Frontal cortex (tissue), 4 donors: ENCODE measurements around the gene SRP54. TPM values are rescaled to one million over a fixed set of nuclear protein-coding genes. Genes with fewer than 3 reads are reported as not detected.
"Not testable (repeated sequence)": the region's sequence is repeated elsewhere in the genome, so short reads cannot be mapped to it uniquely, and the experiment has no call there.

Experiments
- DNase-seq, 2 donors: peaks; one replicate each; pipeline ENCODE4 v3.0.0; 2012; ENCODE audit warnings: low spot score in 2 of 2
- FAIRE-seq: peaks from 2 replicates; lab custom pipeline; 2012; peaks lifted over from hg19 to GRCh38; lab: Jason Lieb, UNC
- total RNA-seq: library from RNA; depleted of rRNA; stranded (reverse); fragments of >200 nt; gene quantifications from one replicate; pipeline ENCODE4 v1.2.3, GENCODE V29; 2014
- donor health status: control.
- donor health status: control.
- donor health status: control.

The SRP54 gene
- total RNA-seq, 1 donor from 2014 or later: 63.6 TPM

DNA sequence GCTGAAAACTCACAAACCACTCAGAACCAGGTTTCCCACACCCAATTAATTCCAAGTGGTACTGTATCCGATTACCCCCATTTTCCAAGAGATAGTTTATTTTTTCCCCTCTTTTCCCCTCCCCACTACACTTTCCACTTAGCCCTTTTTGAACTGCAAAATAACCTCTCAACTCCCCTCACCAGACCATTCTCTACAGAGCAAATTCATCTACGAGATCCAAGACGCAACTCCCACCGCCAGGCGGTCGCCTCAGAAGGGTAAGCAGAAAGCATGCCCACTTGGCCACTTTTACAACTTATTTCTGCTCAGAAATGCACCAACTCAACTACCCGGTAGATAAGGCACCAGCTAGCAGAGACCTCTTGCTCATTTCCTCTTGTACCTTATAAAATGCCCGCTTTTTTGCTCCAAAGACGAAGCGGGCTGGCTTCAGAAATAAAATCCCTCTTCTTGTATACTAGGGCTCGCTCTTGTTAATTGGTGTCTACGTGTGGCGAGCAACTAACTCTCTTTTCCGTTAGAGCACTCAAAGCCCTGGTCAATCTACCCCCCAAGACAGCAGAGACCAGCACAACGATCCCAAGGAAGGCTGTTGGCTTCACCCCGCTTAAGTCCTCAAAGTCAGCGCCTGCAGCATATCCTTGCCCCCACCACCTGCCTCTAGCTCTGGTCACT, 910 bp upstream of the SRP54 start:
- FAIRE-seq (no peak), DNase-seq (no peak)

DNA sequence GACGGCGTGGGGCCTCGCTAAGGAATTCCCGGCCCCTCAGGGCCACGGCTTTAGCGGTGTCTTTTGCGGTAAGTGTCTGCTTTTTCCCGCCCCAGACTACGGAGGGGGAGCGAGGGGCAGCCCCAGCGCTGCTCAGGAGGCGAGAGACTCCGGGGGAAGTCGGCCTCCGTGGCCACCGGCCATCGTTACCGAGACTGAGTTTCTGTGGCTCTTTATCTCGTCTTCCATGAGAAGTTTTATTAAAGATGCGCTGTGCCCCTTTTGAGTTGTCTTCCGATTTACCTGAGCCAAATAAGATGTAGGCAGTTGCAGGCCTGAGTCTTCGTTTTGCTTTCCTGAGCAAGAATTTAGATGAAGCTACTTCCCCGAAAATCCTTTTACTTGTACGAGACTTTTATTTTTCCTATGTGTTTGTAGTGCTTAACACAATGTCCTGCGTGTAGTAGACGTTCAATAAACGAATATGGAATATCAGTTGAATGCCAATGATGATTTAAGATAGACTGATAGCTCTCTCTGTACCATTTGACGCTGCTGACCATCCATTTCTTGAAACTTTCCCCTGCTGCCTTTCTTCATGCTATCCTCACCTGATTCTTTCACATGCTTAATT, 462 bp downstream of the SRP54 start:
- FAIRE-seq (no peak), DNase-seq (no peak)

DNA sequence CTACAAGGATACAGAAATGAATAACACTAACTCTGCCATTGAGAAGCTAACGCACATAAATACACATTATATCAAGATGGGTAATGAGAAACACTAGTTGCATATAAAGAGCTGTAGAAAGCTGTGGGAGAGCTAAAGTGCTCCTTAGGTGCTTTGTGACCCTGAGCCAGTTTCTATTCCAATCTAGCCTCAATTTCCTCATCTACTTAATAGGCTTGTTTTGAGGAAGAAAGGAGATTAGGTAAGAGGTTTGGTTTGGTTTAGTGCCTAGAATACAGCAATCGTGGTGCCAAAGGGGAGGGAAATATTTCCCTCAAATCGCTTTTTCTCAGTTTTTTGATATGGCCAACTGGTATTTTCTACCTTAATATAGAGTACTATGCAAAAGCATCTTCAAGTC, 994 bp downstream of the SRP54 start:
- FAIRE-seq: no peak

DNA sequence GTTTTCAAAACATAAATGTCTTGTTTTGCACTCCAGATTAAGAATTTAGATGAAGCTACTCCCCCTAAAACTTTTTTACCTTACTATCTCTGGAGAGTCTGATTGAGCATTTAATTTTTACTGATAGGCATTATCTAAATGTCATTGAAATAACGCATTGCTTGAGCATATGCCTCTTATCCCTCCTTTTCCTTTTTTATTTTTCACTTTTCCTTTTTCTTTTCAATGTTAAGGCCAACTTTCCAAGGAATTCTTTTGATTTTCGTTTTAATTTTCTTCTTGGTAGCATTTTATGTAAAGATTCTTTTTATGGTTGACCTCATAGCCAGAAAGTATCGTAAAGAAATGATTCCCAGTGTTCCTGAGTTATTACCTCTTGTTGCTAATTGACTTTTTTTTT, 2.9 kb downstream of the SRP54 start:
- FAIRE-seq (no peak), DNase-seq (no peak)

More for the DNA sequence above, 994 bp downstream of the SRP54 start:
- DNase-seq: no peak

DNA sequence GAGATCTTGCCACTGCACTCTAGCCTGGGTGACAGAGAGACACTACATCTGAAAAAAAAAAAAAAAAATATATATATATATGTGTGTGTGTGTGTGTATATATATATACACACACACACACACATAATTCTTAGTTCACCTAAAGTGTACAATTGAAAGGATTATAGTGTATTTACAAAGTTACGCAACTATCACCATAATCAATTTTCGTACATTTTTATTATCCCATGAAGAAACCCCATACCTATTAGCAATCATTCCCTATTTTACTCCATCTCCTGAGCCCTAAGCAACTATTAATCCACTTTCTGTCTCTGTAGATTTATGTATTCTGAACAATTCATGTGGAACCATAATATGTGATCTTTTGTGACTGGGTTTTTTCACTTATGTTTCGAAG, 4.4 kb downstream of the SRP54 start:
- FAIRE-seq: no peak

DNA sequence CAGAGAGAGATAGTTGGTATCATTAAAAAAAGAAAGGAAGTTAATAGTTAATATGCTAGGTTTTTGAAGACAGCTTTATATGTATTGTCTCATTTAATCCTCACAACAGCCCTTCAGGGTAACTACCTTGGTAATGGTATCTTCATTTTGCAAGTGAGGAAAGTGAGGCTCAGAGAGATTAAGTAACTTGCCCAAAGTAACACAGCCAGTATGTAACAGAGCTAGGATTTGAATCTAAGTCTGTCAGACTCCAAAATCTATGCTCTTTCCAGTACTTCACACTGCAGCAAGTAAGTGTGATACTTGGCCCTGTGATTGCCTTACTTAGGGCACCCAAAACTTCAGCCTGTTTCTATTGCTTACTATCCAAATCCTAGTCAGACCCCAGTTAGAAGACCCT, 7.0 kb downstream of the SRP54 start:
- DNase-seq: no peak
- no peak for FAIRE-seq

More for the DNA sequence above, 4.4 kb downstream of the SRP54 start:
- no peak for DNase-seq

DNA sequence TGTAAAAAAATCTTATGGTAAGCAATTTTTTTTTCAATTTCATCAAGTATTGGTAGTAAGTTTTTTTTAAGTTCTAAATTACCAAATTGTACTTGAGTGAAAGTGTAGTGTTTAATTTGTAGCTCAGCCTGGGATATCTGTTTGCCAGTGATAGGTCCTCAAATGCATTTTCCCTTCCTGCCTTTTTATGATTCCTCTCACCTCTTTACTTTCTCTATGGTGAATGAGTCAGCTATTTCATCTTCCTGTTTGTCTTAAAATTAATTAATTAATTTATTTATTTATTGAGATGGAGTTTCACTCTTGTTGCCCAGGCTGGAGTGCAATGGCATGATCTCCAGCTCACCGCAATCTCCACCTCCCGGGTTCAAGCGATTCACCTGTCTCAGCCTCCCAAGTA, 10.6 kb downstream of the SRP54 start:
- DNase-seq (no peak), FAIRE-seq (no peak)

DNA sequence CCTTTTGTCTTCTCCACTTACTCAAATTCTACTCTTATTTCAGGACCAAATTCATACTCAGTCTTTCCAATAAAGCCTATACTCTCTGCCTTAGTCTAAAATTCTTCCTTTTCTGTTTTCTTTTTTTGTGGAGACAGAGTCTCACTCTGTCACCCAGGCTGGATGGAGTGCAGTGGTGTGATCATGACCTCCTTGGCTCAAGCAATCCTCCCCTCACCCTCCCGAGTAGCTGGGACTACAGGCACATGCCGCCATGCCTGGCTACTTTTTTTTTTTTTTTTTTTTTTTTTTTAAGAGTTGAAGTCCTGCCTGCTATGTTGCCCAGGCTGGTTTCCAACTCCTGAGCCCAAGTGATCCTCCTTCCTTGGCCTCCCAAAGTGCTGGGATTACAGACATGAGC, 11.9 kb downstream of the SRP54 start:
- FAIRE-seq (no peak), DNase-seq (no peak)

DNA sequence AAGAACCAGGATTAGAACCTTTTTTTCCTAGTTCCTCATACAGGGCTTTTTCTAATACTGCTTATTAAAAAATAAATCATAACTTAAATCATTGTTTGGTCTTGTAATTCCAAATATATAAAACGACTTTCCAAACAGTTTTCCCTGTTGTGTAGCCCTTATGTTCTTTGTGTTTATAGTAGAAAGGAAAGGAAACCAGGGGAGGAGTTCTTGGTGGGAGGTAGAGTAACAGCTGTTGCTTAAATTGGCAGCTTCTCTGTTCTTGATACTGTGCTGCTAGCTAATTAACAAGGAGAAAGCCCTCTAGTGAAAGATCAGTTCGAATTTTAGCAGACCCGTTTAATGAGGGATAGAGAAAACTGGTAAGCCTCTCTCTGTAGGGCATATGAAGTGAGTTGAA, 15.0 kb downstream of the SRP54 start:
- FAIRE-seq (no peak), DNase-seq (no peak)

DNA sequence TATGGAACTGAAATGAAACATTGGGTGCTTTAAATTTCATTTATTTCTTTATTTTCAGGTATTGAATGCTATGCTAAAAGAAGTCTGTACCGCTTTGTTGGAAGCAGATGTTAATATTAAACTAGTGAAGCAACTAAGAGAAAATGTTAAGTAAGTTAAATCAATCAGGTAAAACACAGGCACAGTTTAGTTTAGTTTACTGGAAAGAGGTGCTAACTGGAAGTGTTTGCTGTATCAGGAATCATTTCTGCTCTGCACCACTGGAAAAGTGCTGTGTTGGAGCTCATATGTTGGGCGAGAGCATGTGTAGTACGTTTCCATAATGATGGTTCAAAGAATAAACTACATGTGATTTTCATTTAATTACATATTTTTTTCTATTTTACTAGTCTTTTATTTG, 16.7 kb downstream of the SRP54 start:
- FAIRE-seq: no peak
- DNase-seq: no peak

DNA sequence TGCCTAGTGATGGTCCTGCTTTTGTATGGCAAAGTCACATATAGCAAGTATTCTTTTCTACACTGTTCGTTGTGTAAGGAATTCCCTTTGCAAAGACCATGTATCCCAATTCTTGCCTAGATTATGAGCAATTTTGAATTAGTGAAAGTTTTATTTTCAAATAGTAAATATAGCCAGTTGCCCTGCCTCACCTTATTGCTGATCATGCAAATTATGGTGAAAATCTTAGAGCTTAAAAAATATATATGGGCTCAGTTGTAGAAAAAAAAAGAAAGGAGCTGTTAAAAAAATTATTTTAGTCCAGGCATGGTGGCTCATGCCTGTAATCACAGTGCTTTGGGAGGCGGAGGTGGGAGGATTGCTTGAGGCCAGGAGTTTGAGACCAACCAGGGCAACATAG, 18.8 kb downstream of the SRP54 start:
- no peak for FAIRE-seq
- no peak for DNase-seq

DNA sequence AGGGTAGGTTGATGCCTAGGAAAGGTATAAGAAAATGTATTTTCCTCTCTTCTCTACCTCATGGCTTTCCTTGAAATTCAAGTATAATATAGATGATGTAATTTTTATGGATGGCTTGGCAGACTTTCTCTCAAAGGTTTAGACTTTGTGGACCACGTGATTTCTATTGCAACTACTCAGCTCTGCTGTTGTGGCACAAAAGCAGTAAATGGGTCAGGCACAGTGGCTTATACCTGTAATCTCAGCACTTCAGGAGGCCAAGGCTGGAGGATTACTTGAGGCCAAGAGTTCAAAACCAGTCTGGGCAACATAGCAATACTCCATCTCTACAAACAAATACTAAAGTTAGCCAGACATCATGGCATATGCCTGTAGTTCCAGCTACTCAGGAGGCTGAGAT, 22.0 kb downstream of the SRP54 start:
- DNase-seq: no peak
- no peak for FAIRE-seq

DNA sequence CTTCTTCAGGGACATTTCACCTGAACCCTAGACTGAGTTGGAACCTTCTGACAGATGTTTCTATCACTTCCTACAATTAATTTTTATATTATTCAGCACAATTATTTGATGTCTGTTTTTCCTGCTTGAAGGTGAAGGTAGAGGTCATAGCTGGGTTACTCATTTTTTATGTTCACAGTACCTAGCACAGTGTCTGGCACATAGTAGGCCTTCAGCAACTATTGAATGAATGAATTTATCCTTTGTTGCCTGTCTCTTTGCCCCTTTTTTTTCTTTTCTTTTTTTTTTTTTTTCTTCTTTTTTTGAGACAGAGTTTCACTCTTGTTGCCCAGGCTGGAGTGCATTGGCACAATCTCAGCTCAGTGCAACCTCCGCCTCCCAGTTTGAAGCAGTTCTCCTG, 33.8 kb downstream of the SRP54 start:
- FAIRE-seq (no peak), DNase-seq (no peak)

DNA sequence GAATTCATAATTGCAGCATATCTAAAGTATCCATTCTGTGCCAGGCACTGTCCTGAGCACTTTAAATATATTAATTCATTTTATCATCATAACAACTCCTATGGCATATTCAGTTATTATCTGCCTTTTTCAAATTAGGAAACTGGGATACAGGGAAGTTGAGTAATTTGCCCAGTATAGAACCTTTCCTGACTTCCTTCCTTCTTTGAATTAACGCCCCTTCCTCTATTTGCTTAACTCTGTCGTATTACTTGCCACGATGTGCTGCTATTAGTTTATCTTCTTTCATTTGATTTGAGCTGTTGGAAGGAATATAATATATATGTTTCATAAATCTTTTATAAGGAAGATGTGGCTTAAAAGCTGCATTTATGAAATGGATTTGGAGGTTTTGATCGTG, 37.9 kb downstream of the SRP54 start:
- DNase-seq: no peak
- FAIRE-seq: no peak

DNA sequence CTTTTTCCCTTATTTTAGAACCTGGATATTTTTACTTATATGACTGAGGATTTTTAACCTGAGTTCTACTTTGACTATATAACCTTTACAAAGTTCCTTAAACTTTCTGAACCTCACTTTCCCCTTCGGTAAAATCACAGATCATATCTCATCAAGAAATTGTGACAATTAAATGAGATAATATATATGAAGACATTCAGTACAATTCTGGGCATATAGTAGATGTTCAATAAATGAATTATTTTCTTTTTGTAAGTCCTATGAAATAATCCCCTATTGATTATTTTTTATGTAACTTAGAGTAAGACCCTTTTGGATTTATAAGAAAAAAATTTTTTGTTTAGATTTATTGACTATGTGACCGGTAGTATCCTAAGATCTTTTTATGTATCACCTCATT, 45.6 kb downstream of the SRP54 start:
- DNase-seq (no peak), FAIRE-seq (peak; percentile 6)

DNA sequence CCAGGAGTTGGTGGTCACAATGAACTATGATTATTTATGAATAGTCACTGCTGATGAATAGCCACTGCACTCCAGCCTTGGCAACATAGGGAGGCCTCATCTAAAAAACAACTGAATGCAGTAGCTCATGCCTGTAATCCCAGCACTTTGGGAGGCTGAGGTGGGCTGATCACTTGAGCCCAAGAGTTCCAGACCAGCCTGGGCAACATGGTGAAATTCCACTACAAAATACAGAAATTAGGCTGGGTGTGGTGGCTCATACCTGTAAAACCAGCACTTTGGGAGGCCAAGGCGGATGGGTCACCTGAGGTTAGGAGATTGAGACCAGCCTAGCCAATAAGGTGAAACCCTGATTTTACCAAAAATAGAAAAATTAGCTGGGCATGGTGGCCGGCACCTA, 49.8 kb downstream of the SRP54 start:
- DNase-seq (no peak), FAIRE-seq (no peak)

DNA sequence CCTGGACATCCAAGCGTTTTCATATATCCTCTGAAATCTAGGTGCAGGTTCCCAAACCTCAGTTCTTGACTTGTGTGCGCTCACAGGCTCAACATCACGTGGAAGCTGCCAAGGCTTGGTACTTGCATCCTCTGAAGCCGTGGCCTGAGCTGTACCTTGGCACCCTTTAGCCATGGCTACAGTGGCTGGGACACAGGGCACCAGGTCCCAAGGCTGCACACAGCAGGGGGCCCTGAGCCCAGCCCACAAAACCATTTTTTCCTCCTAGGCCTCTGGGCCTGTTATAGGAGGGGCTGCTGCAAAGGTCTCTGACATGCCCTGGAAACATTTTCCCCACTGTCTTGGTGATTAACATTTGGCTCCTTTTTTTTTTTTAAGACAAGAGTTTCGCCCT, 51.6 kb downstream of the SRP54 start:
- FAIRE-seq (no peak), DNase-seq (no peak)

DNA sequence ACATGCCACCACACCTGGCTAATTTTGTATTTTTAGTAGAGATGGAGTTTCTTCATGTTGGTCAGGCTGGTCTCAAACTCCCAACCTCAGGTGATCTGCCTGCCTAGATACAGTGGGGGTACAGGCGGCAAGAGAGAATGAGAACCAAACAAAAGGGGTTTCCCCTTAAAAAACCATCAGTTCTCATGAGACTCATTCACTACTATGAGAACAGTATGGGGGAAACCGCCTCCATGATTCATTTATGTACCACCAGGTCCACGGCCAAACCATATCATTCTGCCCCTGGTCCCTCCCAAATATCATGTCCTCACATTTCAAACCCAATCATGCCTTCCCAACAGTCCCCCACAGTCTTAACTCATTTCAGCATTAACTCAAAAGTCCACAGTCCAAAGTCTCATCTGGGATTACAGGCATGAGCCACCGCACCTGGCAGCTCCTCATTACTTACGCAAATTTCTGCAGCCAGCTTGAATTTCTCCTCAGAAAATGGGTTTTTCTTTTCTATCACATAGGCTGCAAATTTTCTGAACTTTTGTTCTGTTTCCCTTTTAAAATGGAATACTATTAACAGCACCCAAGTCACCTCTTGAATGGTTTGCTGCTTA, 52.3 kb downstream of the SRP54 start:
- not testable (repeated sequence) for FAIRE-seq, DNase-seq

DNA sequence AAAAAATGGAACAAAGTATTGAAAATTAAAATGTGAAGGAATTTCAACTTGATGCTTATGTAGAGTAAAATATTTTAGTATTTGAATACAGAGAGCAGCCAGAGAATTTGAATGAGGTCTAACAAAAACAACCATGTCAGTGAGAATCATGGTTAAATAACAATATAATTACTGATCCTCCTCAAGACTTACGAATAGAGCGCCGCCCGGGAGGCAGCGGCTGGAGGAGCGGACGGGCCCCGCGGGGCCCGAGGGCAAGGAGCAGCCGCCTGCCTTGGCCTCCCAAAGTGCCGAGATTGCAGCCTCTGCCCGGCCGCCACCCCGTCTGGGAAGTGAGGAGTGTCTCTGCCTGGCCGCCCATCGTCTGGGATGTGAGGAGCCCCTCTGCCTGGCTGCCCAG, 55.5 kb downstream of the SRP54 start:
- not testable (repeated sequence) for FAIRE-seq

DNA sequence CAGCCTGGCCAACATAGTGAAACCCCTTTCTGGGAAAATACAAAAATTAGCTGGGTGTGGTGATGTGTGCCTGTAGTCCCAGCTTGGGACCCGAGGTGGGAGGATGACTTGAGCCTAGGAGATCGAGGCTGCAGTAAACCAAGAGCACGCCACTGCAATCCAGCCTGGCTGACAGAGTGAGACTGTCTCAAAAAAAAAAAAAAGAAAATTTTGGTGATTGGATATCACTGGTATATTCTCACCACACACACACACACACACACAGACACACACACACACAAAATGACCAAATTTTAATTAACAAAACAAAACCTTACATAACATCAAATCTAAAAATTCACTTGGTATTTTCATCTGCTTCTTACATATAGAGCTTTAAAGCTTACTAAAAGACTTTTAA, 59.8 kb downstream of the SRP54 start:
- no peak for FAIRE-seq
- no peak for DNase-seq

More for the DNA sequence above, 55.5 kb downstream of the SRP54 start:
- not testable (repeated sequence) for DNase-seq

DNA sequence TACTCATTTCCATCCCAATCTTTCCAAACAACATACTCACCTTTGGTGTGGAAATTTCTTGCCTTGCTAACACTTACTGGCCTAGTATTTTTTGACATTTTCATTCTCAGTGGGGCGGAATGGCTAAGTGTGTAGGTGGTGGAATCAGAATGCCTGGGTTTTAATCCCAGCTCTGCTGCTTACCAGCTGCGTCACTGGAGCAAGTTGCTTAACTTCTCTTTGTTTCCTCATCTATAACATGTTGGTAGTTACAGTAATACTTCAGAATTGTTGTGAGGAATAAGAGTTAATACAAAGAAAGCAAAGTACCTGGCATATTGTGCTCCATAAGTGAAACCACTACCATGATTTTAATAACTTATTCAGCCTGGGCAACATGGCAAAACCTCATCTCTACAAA, 60.3 kb downstream of the SRP54 start:
- FAIRE-seq: no peak
- no peak for DNase-seq
